PC-9 (cell line): Measurements from ENCODE around the gene GPR137.
A peak's percentile ranks its signal among the peaks of the same experiment; 100 is the strongest.

ENCODE experiments used
- CTCF ChIP-seq: fragments of 200-600 bp; sonication (generic); conservative IDR thresholded peaks from 2 replicates; pipeline ENCODE4 v1.6.1; 2017; ENCODE audit warnings: mixed run types, antibody characterized with exemption, mild to moderate bottlenecking, moderate library complexity
- EZH2 ChIP-seq: fragments of 200-600 bp; sonication (generic); IDR thresholded peaks from 2 replicates; pipeline ENCODE4 v1.8.0; 2017; ENCODE audit warnings: antibody characterized with exemption, low read depth

GRCh38 chr11:64252003-64252872 lies 33.4 kb upstream of the GPR137 start:
- TF ChIP-seq CTCF (peak; percentile 61), EZH2 (no peak)
